GM19240 (cell line): ENCODE data around the gene GOLGA6L7.
"Not testable (repeated sequence)": the region's sequence is repeated elsewhere in the genome, so short reads cannot be mapped to it uniquely, and the experiment has no call there.

Experiments used
- DNase-seq: peaks from one replicate; pipeline ENCODE4 v3.0.0; 2011; ENCODE audit warnings: low spot score; ENCODE audit not compliant: insufficient read length

Gene GOLGA6L7

DNA sequence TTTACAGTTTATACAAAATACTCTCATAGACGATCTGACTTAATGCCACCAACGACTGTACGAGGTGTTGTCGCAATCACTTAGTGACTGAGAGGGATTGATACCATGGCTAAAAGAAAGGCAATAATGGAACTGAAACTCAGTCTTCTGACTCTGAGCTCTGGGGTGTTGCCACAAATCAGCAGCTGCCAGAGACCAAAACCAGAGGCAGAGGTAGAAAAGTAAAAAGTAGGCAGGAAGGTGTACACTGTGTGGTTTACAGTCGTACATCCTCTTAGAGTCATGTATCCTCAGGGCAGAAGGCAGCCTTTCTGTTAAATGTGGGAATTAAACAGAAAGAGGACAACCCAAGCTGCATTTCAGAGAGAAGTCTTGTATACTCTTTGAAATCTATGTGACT, 1.2 kb downstream of the GOLGA6L7 start:
- DNase-seq, result not testable (repeated sequence)

DNA sequence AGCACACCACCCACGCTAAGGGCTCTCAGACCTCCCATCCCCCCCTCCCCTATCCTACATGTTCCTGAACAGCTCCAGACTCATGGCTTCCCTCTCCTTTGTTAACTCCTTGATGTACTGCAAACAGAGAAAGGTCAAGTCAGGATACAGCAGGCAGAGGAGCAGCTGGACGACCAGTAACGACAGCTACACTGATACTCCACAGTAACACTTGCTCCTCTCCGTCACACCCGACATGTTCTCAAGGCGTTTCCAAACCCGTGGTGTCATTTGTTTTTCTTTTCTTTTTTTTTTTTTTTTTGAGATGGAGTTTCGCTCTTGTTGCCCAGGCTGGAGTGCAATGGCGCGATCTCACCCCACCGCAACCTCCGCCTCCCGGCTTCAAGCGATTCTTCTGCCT, 4.3 kb downstream of the GOLGA6L7 start:
- not testable (repeated sequence) for DNase-seq

DNA sequence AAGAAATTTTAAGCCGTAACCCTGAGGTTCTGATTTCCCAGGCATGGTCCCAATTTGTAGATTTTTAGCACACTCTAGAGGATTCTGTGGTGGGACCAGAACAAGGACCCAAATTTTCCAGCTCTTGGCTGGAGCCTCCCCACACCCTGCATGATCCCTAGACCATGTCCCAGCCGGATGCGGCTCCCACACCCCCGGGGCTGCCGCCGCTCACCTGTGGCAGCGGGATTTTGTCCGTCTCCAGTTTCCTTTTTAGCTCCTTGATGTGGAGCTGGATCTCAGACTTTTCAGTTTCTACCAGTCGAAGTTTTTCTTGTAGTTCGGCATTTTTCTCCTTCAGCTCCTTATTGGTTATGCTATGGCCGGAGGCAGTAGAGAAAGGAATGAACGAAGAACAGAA, 4.9 kb downstream of the GOLGA6L7 start:
- not testable (repeated sequence) for DNase-seq

DNA sequence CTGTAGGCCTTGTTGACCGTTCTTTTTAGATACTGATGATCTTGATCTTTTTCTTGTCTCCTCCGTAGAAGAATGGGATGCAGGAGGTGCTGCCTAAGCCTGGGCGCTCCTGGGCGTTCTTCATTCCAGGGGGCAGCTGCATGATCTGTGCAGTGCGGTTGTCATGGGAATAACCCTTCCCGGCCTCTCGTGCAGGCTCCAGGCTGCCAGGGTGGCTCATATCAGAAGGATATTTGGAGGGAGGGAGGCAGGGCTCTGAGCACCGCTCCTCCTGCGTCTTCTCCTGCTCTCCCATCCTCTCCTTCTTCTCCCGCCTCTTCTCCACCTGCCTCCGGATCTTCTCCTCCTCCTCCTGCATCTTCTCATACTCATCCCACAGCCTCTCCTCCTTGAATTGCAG, 6.2 kb downstream of the GOLGA6L7 start:
- DNase-seq, result not testable (repeated sequence)

DNA sequence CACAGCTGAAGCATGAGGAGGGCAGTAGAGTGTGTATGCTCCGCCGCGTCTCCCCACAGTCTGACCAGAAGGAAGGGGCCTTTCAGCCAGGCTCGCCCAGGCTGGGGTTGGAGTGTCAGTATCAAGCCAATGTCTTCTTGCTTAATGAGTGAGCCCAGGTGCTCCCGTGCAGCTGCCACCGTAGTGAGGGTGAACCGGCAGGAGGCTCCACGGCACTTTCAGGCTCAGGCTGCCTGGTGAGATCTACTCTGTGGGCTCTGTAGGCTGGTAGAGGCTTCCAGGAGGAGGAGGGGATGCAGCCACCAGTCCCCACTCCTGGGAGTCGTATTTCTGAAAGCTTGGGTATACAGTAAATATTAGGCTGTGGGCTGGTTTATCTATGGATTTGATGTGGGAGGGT, 8.2 kb downstream of the GOLGA6L7 start:
- not testable (repeated sequence) for DNase-seq

DNA sequence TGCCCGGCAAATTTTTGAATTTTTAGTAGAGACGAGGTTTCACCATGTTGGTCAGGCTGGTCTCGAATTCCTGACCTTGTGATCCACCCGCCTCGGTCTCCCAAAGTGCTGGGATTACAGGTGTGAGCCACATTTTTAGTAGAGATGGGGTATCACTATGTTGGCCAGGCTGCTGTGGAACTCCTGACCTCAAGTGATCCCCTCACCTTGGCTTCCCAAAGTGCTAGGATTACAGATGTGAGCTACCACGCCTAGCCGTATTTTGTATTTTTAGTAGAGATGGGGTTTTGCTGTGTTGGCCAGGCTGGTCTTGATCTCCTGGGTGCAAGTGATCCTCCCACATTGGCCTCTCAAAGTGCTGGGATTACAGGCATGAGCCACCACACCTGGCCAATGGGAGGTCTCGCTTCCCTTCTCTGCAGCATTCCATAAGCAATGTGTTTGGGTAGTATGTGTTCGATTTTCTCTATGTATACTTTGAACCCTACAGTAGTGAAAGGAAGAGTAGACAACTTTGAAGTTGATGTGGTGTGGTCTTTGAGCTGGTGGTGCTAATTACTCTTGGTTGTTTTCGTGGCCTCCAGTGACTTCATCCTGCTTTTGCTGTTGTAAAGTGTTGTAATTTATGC, 13.4 kb downstream of the GOLGA6L7 start:
- not testable (repeated sequence) for DNase-seq

DNA sequence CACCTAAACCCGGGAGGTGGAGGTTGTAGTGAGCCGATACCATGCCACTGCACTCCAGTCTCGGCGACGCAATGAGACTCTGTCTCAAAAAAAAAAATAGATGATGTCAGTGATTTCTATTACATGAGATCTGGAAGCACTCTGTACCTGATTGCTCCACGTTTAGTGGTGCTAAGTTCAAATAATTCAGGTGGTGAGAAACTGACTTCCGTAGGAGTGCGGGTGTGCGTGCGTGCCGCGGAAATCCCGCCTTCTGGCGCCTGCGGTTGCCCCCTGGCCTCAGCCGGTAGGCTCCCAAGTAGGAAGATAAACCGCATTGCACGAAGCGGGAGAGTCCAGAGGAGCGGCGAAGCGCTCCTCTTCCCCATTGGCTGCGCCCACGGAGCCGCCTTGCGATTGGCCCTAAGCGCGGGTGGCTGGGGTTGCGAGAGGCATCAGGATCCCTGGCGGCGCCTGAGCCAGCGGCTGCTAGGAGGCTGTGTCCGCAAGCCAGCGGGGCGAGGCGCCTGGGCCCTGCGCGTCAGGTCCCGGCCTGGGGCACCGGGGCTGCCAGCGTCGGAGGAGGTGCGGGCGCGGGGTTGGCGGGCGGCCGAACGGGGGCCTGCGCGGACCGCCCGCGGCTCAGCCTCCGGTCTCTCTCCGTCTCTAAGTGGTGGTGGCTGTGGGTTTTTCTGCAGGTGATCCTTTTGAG, 16.4 kb downstream of the GOLGA6L7 start:
- DNase-seq, result not testable (repeated sequence)

DNA sequence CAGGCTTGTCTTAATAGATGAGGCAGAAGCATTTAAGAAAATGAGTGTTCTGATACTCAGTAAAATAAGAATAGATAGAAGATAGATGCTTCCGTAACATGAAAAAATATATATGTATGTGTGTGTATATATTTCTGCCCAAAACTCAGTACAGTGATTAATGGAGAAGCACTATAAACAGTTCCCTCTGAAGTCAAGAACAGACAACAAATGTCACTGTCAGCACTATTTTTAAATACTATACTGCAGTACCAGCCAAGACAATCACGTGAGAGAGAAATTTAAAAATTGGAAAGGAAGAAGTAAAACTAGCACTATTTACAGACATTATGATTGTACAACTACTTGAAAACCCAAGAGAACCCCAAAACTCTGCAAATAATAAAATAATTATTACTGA, 27.0 kb downstream of the GOLGA6L7 start:
- DNase-seq, result not testable (repeated sequence)

DNA sequence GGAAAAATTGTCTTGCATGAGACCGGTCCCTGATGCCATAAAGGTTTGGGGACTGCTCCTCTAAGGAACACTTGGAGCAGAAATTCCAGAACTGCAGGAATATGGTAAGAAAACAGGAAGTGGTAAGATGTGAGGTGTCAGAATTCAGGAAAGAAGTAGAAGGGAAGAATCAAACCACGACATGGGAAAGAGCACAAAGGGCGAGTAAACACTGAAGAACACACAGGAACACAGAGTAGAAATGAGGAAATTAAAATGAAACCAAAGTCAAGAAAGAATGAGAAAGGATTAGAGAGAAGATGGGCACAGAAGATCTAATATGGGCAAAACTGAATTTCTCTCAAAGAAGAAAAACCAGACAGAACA, 28.5 kb downstream of the GOLGA6L7 start:
- not testable (repeated sequence) for DNase-seq

DNA sequence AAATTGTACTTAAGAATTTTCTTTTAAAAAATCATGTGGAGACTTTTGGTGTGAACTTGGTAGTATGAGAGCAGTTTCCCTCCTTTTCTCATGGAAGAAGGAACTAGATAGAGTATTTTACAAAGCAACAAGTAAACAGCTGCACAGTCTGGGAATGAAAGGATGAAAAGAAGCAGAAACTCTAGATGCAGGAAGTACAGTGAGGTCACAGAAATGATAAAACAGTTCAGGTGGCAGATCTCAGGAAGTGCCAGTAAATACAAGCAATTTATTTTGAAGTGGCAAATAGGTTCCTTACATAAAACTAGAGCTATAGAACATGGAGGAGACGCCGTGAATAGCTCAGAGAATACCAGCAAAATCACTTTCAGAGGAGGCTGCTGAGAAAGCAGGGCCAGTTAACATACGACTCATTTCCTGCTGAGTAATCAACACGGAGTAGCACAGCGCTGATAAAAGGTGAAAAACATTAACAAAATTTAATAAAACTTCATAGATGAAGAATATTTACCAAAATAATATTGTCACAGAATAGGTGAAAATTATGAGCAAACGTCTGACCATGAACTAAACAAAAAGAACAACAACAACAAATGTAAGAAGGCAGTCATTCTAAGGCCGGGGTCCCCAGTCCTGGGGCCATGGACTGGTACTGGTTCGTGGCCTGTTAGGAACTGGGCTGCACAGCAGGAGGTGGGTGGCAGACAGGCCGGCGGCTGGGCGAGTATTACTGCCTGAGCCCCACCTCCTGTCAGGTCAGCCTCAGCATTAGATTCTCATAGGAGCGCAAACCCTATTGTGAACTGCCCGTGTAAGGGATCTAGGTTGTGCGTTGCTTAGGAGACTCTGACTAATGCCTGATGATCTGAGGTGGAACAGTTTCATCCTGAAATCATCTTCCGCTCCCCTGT, 29.2 kb downstream of the GOLGA6L7 start:
- DNase-seq, result not testable (repeated sequence)

DNA sequence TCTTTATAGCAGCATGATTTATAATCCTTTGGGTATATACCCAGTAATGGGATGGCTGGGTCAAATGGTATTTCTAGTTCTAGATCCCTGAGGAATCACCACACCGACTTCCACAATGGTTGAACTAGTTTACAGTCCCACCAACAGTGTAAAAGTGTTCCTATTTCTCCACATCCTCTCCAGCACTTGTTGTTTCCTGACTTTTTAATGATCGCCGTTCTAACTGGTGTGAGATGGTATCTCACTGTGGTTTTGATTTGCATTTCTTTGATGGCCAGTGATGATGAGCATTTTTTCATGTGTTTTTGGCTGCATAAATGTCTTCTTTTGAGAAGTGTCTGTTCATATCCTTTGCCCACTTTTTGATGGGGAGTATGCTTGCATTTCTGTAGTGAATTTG, 30.3 kb downstream of the GOLGA6L7 start:
- DNase-seq, result not testable (repeated sequence)

DNA sequence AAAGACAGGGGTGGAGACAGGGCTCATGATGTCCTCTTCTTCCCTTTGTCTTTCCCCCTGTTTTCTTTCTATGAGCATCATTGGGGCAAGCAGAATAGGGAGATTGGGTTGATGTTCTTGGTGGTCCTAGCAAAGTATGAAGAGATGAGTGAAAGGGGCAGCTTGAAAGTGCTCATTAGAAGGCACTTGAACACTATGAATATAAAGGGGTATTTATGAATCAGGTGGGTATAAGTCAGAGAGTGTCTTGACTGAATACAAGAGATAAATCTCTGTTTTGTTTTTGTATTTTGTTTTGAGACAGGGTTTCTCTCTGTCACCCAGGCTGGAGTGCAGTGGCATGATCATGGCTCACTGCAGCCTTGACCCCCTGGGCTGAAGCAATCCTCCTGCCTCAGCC, 34.4 kb downstream of the GOLGA6L7 start:
- DNase-seq, result not testable (repeated sequence)

DNA sequence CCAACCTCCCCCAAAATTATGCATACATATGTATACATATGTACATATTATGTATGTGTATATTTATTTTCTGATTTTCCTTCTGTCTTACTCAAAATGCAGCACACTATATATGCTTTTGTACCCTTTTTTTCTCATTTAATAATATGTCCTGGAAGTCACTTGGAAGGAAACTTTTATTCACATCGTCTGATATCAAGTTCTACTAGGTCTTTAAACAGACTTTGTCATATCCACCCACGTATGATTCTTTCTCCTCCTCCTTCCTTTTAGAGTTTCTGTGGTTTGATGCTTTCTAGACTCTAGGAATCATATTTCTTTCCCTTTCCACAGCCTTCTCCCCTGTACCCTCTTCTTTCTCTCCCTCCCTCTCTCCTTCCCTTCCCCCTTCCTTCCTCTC, 35.1 kb downstream of the GOLGA6L7 start:
- not testable (repeated sequence) for DNase-seq

DNA sequence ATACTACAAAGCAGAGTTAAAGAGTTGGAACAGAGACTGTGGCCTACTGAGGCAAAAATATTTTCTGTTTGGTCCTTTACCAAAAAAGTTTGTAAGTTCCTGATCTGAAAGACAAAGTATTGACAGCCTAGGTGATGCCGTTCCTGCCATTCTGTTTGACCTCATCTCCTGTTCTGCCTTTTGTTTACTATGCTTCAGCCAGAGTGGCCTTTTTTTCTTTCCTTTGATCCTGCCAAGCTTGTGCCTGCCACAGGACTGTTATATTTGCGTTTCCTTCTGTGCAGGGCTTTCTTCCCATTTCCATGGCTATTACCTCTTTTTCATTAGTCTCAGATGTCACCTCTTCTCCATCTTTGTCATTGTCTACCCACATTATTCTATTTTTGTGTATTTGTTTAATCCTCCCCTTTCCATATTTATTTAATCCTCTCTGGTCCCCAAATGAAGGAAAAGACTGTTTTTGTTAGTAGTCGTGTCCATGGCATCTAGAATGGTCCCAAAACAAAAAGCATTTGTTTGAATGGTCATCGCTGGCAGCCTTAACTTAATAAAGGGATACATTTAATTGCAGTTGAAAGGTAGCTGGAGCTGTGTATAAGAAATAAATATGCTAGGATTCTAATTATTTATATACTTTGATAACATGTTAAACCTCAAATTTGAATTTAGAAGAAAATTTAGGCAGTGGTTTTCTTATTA, 36.4 kb downstream of the GOLGA6L7 start:
- DNase-seq, result not testable (repeated sequence)

DNA sequence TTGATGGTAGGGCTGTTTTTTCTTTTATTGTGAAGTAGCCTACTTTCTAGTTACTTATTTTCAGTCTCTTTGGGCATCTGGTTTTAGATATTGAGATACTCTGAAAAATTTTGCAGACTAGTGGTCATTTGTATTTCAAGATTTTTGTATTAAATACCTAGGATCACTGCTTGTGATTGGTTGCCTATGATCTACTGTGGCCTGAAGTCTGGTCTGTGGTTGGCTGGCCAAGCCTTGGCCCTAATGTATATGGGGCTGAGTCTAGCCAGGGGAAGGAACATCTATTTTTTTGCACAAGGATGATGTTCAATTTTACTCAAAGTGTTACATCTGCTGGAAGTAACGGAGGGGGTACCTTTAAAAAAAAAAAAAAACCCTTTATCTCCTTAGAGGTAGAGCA, 38.0 kb downstream of the GOLGA6L7 start:
- not testable (repeated sequence) for DNase-seq

DNA sequence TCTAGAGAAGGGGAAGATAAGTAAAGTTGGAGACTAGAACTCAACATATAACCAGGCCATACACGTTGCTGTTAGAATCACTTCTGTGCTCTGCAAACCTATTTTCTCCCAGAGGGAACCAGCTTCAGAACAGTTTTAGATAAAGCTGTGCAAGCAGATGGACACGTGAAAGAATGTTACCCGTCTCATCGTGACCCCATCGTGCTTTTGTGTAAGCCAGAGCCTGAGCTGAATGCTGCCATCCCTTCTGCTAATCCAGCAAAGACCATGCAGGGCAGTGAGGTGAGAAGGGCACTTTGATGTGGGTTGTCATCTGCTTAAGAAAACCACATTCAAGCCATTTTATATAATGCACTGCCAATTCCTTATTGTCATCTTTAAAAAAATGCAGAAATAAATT, 40.3 kb downstream of the GOLGA6L7 start:
- DNase-seq, result not testable (repeated sequence)

DNA sequence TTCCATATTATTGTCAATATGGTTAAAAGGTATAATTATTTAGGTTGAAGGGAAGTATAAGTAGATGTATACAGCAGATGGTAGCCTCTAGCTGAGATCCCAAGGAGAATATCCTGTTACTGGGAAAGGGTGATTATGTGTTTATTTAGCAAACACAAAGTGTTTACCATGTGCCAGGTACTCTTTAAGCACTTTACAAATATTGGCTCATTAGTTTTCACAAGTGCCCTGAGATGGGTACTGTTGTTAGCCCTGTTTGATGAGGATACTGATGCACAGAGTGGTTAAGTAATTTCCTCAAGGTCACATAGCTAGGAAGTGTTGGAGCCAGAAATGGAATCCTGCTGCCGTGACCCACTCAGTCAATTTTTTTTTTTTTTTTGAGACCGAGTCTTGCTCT, 48.1 kb downstream of the GOLGA6L7 start:
- DNase-seq, result not testable (repeated sequence)

DNA sequence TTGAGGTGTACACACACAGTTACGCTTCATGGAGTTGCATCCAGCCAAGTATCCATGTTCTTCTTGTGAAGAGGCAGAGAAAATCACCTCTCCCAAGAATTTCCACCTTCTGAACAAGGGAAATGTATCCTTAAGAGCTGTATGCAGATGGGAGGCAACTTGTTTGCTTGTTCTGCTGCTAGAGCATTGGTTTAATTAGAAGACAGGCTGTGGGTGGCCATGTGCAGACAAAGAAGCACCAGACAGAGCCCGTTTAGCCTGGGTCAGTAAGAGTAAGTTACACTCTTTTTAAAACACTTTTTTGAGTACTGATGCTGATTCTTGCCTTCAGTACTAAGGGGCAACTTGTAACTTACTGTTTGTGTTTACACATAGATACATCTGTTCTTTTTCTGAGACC, 50.2 kb downstream of the GOLGA6L7 start:
- not testable (repeated sequence) for DNase-seq

DNA sequence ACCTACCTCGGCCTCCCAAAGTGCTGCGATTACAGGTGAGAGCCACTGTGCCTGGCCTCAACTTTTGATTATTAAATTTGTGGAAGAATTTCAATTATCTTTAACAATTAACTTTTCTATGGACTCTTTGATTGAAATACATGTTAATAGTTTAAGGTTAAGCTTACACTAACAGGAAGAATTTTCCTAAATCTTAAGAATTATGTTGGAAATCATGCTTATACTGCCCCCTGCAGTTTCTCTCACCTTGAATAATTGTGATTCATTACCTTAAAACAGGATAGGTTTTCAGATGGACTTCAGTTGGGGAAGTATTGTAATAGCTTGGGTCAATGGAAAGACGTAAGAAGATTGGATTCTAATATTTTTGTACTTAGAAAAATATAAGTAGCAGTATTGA, 54.2 kb downstream of the GOLGA6L7 start:
- DNase-seq, result not testable (repeated sequence)
